ENCODE data around the gene CCDC86.

CCDC86 gene

GRCh38 chr11:60831501-60832079, 10.3 kb upstream of the CCDC86 start:
- no peak for DNase-seq

GRCh38 chr11:60834742-60835533, 7.0 kb upstream of the CCDC86 start:
- no peak for DNase-seq

- DNase-seq: no peak
These were observed 6.4 kb upstream of the CCDC86 start for GRCh38 chr11:60835534-60835846.

- no peak for DNase-seq
These were observed 4.9 kb upstream of the CCDC86 start for GRCh38 chr11:60836866-60837515.

- DNase-seq: no peak
These were observed 3.8 kb upstream of the CCDC86 start for GRCh38 chr11:60838132-60838531.

GRCh38 chr11:60840470-60841430, 1.2 kb upstream of the CCDC86 start:
- no peak for DNase-seq

GRCh38 chr11:60842668-60843600, 1.0 kb downstream of the CCDC86 start:
- DNase-seq: no peak

GRCh38 chr11:60844045-60844869, 2.3 kb downstream of the CCDC86 start:
- DNase-seq: no peak

GRCh38 chr11:60844870-60845221, 2.9 kb downstream of the CCDC86 start:
- no peak for DNase-seq

GRCh38 chr11:60845338-60845737, 3.4 kb downstream of the CCDC86 start:
- DNase-seq: no peak

GRCh38 chr11:60847281-60847680, 5.4 kb downstream of the CCDC86 start:
- no peak for DNase-seq

- no peak for DNase-seq
These were observed 6.0 kb downstream of the CCDC86 start for GRCh38 chr11:60847896-60848295.

- DNase-seq: no peak
These were observed 6.8 kb downstream of the CCDC86 start for GRCh38 chr11:60848714-60849151.

GRCh38 chr11:60849641-60850520, 8.0 kb downstream of the CCDC86 start:
- no peak for DNase-seq

GRCh38 chr11:60851327-60852104, 9.6 kb downstream of the CCDC86 start:
- no peak for DNase-seq

- DNase-seq: no peak
These were observed 10.4 kb downstream of the CCDC86 start for GRCh38 chr11:60852117-60852981.

GRCh38 chr11:60852982-60853950, 11.4 kb downstream of the CCDC86 start:
- no peak for DNase-seq

Measured in NCI-H526 treated with DMSO at 0.1 percent for 48 hours (cell line).